UCSD-AML1 (cell line): ENCODE data around the gene DOCK2.
"Not testable (repeated sequence)": the region's sequence is repeated elsewhere in the genome, so short reads cannot be mapped to it uniquely, and the experiment has no call there.

ENCODE experiments used
- DNase-seq: peaks from one replicate; lab custom pipeline; 2025; ENCODE audit not compliant: unreplicated experiment; lab: John Stamatoyannopoulos, UW

The DOCK2 gene

DNA sequence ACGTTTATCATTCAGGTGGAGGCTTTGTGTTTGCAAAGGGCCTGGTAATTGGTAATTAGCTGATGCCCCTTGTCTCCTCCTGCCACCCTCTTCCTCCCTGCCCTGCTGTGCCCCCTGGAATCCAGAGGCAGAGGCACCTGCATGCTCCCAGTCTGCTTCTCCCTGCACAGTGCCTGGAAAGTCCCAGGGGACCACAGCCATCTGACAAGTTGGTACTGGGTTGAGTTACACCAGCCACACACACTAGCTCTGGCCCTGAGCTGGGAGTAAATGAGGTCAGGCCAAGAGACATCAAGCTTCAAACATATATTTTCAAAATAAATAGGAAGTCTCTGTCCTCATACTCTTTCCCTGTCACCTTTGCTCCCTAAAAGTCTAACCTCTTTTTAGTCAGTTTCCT, 286.9 kb downstream of the DOCK2 start:
- DNase-seq = no peak

DNA sequence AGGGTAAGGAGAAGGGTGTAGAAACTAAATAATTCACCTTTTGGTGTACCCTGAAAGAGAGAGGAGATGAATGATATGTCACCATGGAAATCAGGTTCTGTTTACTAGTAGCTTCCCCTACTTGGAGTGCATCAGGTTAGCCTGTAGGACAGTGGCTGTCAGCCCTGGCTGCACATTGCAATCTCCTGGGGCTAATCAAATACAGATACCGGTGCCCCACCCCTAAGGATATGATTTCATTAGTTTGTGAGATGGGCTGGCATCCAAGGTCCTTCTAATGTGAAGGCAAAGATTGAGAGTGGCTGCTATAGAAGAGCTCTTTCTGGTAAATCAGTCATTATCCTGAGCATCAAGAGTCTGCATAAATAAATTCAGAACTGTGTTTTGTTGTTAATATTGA, 296.1 kb downstream of the DOCK2 start:
- no peak for DNase-seq

DNA sequence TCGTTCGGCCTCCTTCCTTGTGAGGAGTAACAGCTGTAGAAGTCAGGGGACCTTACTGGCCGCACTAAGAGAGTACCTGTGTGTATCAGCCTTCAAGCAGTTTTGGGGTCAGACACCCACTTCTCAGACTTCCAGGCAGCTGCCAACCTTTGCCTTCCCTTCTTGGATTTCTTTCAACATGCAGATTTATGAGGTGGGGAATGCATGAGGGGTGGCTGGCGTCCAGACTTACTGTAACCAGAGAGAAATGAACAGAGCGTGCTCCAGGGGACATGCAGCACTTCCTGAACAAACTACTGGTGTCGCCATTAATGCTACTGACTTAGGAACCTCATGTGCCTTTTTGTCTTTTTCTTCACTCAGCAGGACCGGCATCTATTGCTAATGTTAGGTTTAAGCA, 296.5 kb downstream of the DOCK2 start:
- no peak for DNase-seq

GRCh38 chr5:169934990-169935389, 297.9 kb downstream of the DOCK2 start:
- DNase-seq = no peak

GRCh38 chr5:169935762-169936161, 298.7 kb downstream of the DOCK2 start:
- DNase-seq = no peak

DNA sequence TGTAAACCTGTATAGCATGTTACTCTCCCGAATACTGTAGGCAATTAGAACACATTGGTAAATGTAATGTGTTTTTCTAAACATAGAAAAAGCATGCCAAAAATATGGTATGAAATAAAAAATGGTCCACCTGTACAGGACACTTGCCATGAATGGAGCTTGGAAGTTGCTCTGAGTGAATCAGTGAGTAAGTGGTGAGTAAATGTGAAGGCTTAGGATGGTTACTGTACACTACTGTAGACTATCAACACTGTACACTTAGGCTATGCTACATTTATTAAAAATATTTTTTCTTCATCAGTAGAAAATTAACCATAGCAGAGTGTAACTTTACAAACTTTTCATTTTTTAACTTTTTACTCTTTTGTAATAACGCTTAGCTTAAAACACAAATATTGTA, 301.4 kb downstream of the DOCK2 start:
- DNase-seq = no peak

- DNase-seq = no peak
Measured at GRCh38 chr5:169939731-169940130, 302.7 kb downstream of the DOCK2 start.

- no peak for DNase-seq
Measured at GRCh38 chr5:169941542-169941941, 304.5 kb downstream of the DOCK2 start.

DNA sequence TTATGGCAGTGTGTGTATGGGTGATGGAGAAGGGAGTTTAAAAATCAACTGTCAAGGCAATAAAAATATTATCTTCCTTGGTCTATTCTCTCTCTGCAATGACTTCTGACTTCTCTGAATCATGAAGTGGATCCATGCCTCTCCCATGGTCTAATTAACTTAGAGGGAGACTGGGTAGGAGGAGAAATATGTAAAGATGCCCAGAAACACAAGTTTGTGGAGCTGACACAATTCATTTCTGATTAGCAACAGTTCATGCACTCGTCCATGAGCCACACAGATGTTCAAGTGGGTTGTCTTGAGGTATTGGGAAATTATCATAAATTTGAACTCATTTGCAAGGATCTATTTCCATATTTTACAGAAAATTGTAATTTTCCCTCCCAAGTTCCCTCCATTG, 305.1 kb downstream of the DOCK2 start:
- no peak for DNase-seq

- no peak for DNase-seq
Measured at GRCh38 chr5:169943026-169943425, 306.0 kb downstream of the DOCK2 start.

- peak; percentile 23 for DNase-seq
Measured at GRCh38 chr5:169944115-169944514, 307.0 kb downstream of the DOCK2 start.

DNA sequence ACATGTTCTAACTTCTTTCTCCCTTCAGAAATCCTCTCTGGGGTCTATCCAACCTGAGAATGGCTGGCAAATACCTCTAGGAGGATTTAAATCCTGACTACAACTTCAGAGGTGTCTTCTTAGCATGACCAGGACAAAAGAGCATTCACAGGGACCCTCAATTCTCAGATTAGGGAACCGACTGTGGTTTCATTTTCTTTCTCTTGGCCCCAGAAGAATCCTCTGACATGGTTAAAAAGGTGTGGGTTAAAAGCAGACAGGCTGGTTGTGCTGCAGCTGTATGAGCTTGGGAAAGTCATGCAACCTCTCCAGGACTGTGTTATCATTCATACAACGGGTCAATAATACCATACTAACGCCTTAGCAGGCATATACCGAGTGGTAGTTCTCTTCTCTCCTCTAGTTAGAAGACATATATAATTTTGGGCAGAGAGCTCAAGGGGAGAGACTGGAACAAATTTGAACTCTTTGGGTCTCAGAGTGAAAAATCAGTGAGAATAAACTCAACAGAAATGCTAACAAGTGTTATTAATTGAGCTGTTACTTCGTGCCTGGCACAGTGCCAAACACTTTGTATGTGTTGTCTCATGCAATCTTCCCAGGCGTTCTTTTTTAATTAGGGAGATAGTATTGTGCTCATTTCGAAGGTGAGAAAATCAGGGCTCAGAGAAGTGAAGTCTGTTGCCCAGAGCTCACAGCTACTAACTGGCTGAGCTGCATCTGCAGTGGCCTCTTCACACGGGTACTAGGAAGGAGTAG, 308.0 kb downstream of the DOCK2 start:
- DNase-seq = no peak

DNA sequence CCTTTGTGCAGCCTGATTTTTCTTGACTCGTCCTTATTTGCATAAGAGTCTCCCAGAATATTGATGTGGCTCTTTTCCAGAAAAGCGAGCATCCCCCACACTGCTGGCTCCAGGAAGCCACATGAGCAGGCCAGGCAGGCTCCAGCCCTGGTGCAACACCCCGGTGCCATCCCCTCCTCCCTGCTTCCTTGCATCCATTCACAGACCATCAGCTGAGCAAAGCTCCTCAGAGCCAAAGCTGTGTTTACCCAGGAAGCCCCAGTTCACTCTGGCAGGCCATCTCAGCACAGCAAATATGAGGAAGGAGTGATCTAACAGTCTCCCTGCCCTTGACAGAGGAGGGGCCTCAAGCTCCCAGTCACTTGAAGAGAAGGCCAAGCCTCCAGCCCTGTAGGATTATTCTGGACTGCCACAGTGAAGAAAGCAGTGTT, 308.8 kb downstream of the DOCK2 start:
- DNase-seq = peak; percentile 59

DNA sequence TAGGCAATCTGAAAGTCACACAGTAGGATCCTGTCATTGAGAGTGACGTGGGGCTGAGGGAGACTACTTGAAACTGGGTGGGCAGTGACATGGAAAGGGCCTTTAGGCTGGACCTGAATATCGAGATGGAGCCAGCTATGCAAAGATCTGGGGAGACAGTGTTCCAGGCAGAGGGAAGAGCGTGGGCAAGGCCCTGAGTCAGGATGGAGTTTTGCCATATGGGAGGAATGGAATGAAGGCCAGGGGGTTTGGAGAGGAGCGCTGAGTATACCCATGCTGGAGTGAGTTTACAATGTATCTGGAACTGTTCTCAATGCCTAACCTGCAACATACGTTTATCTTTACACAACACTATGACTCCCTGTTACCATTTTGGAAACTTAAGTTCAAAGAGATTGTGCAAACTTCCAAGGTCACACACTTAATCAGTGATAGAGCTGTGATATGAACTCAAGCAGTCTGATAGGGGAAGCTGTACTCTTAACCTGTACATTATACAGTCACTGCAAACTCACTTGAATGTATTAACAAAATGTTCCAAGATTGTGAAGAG, 309.7 kb downstream of the DOCK2 start:
- DNase-seq = no peak

DNA sequence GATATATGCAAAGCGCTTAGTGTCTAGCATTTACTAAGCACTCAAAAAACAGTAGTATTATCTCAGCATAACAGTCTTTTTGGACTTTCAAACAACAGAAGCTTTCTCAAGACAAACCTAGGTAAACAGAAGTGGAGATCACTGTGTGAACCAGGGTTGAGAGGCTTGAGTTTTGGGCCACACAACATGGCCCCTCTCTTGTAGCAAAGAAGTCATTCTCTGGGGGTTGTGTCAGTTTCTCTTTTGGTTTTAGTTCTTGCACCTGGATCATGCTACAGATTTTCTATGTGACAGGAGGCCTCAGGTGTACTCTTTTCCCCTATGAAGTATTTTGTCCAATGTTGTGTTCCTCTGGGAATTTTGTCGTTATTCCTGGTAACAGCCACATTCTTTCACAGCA, 313.3 kb downstream of the DOCK2 start:
- no peak for DNase-seq

DNA sequence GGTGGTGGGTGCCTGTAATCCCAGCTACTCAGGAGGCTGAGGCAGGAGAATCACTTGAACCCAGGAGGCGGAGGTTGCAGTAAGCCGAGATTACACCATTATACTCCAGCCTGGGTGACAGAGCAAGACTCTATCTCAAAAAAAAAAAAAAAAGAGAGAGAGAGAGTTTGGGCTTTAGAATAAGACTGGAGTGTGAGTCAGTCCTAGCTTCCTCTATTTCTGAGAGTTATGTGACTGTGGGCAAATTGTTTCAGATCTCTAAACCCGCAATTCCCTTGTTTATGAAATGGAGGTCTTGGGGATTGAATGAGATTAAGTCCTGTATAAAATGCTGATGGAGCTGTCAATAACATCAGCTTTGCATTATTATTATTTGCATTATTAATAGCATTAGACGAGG, 316.1 kb downstream of the DOCK2 start:
- DNase-seq = not testable (repeated sequence)

DNA sequence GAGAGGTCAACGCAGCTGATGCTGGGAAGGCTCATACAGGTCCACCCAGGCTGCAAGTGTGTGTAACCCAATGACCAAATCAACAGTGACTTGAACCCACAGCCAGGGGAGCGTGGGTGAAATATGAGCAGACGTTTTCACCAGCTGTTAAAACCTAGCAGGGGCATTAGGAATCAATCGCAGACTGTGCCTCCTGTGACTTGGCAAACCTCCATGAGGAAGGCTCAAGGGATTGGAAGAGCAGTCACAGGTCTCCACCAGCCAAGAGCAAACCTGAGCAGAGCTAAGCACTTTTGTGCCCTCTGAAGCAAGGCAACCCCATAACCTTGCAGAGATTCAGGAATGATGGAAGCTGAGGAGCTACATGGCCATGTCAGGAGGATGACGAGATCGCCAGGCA, 317.7 kb downstream of the DOCK2 start:
- no peak for DNase-seq

- DNase-seq = no peak
Measured at GRCh38 chr5:169956126-169956525, 319.1 kb downstream of the DOCK2 start.

- no peak for DNase-seq
Measured at GRCh38 chr5:169956756-169957155, 319.7 kb downstream of the DOCK2 start.

GRCh38 chr5:169958278-169958677, 321.2 kb downstream of the DOCK2 start:
- no peak for DNase-seq

DNA sequence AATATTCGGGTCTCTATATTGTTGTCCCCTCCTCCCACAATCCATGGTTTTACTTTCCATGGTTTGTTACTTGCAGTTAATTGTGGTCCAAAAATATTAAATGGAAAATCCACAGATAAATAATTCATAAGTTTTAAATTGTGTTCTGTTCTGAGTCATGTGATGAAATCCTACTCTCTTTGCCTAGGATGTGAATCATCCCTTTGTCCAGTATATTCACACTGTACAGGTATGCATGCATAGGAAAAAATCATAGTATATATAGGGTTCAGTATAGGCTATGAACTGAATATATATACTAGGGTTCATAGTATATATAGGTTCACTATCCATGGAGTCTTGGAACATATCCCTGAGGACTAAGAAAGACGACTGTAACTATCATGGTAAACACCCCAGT, 323.6 kb downstream of the DOCK2 start:
- DNase-seq = no peak

DNA sequence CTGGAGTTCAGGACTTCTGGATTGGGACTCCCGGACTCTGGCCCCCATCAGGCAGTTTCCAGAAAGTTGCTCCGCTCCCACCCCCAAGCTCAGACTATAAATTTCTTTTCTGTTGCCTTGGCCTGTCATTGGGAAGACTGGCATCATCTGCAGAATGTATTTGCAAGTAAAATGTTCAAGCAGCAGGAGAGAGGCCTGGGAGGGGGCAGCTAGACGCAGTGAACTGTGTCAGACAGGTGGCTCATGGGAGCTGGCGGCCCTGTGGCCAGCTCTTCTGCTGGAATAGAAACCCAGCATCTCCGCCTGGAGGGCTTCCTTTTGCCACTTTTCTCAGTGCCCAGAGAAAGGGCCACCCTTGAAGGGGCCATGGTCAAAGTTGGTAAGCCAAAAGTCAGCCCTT, 327.2 kb downstream of the DOCK2 start:
- no peak for DNase-seq

- no peak for DNase-seq
Measured at GRCh38 chr5:169970339-169970738, 333.3 kb downstream of the DOCK2 start.
